Naive thymus-derived CD4-positive, alpha-beta T cell (primary cell): ENCODE results near the gene ANO3. TPM values are rescaled to one million over a fixed set of nuclear protein-coding genes. Genes with fewer than 3 reads are reported as not detected.
"Not testable (repeated sequence)": the region's sequence is repeated elsewhere in the genome, so short reads cannot be mapped to it uniquely, and the experiment has no call there.

ENCODE experiments used
- ATAC-seq: fragments of 150-1000 bp; cut with Tn5 transposase; 2 replicates; pipeline ENCODE4 v1.10.0; 2021; ENCODE audit warnings: mild to moderate bottlenecking, moderate library complexity
- CTCF ChIA-PET: fragments of 350-600 bp; sonication (Branson Sonifier 250); formaldehyde crosslinking; loops from one replicate; lab custom pipeline; 2021; ENCODE audit warnings: antibody characterized with exemption; lab: Charles Lee
- POLR2A ChIA-PET: fragments of 350-600 bp; sonication (Branson Sonifier 250); formaldehyde crosslinking; loops from one replicate; lab custom pipeline; 2021; ENCODE audit warnings: antibody characterized with exemption, inconsistent platforms; lab: Charles Lee
- DNase-seq, 9 donors: peaks; one replicate each; pipeline versions ENCODE4 v3.0.0 to v3.0.0-alpha.2; 2020 to 2022; ENCODE audit warnings: mixed read lengths in 1 of 9
- H3K27ac ChIP-seq: one replicate; pipeline ENCODE4 v1.7.0; 2013; ENCODE audit warnings: mild to moderate bottlenecking, low read depth, low read length, moderate library complexity
- H3K27me3 ChIP-seq, 2 donors: one replicate each; pipeline ENCODE4 v1.7.0; 2013; ENCODE audit warnings: low read length in 2 of 2, mild to moderate bottlenecking in 2 of 2, moderate library complexity in 2 of 2; ENCODE audit not compliant: control insufficient read depth in 2 of 2, insufficient read depth in 2 of 2
- H3K36me3 ChIP-seq, 3 experiments: 1 replicate in 2 of 3; 2 replicates in 1 of 3; pipeline ENCODE4 v1.7.0; 2013; ENCODE audit warnings: low read length in 3 of 3, mild to moderate bottlenecking in 3 of 3, moderate library complexity in 1 of 3; ENCODE audit not compliant: insufficient read depth in 3 of 3, control insufficient read depth in 2 of 3
- H3K4me1 ChIP-seq, 2 donors: one replicate each; pipeline ENCODE4 v1.7.0; 2013; ENCODE audit warnings: low read length in 2 of 2, mild to moderate bottlenecking in 2 of 2, moderate library complexity in 1 of 2; ENCODE audit not compliant: control insufficient read depth in 2 of 2, insufficient read depth in 2 of 2
- H3K4me3 ChIP-seq: 2 replicates; pipeline ENCODE4 v1.7.0; 2013; ENCODE audit warnings: mild to moderate bottlenecking, low read length
- H3K9me3 ChIP-seq, 3 experiments: 1 replicate in 2 of 3; 2 replicates in 1 of 3; pipeline ENCODE4 v1.7.0; 2013; ENCODE audit warnings: low read length in 3 of 3; ENCODE audit not compliant: control insufficient read depth in 2 of 3
- H3K27ac Mint-ChIP-seq, 9 donors: one replicate each; pipeline ENCODE4 v1.8.0; 2020 to 2022; ENCODE audit warnings: mixed read lengths in 9 of 9, mild to moderate bottlenecking in 8 of 9, moderate library complexity in 5 of 9, inconsistent platforms in 2 of 9
- H3K27me3 Mint-ChIP-seq, 5 donors: one replicate each; pipeline ENCODE4 v1.8.0; 2021 to 2022; ENCODE audit warnings: mixed read lengths in 5 of 5, mild to moderate bottlenecking in 1 of 5
- H3K36me3 Mint-ChIP-seq, 5 donors: one replicate each; pipeline ENCODE4 v1.8.0; 2020 to 2022; ENCODE audit warnings: mixed read lengths in 5 of 5, mild to moderate bottlenecking in 3 of 5, inconsistent platforms in 1 of 5
- H3K4me1 Mint-ChIP-seq, 7 donors: one replicate each; pipeline ENCODE4 v1.8.0; 2020 to 2022; ENCODE audit warnings: mixed read lengths in 7 of 7, mild to moderate bottlenecking in 3 of 7, inconsistent platforms in 1 of 7
- H3K4me3 Mint-ChIP-seq, 10 donors: one replicate each; pipeline ENCODE4 v1.8.0; 2020 to 2022; ENCODE audit warnings: mild to moderate bottlenecking in 10 of 10, mixed read lengths in 10 of 10, moderate library complexity in 6 of 10, inconsistent platforms in 2 of 10
- H3K9me3 Mint-ChIP-seq, 11 donors: one replicate each; pipeline ENCODE4 v1.8.0; 2020 to 2022; ENCODE audit warnings: mixed read lengths in 11 of 11, mild to moderate bottlenecking in 4 of 11, inconsistent platforms in 1 of 11, moderate library complexity in 1 of 11
- intact Hi-C, 2 donors: fragments of 100-400 bp; cut with micrococcal nuclease; formaldehyde crosslinking; loops; one replicate each; pipeline ENCODE4 v1.15.1; 2023
- polyA plus RNA-seq, 2 donors: library from polyadenylated mRNA; unstranded; fragments of 300-500 nt; fragmentation: Illumina TruSeq; gene quantifications; one replicate each; pipeline ENCODE4 v1.2.3, GENCODE V29; 2021
- total RNA-seq, 6 experiments: library from RNA in 5 of 6; stranded (reverse) in 5 of 6; gene quantifications; 1 replicate in 5 of 6; 2 replicates in 1 of 6; pipeline ENCODE4 v1.2.3 and lab custom pipeline; 2021 to 2026

ANO3 gene
- total and polyA plus RNA-seq, 7 experiments from 2014 or later: not detected

- Histone ChIP-seq H3K27ac (no peak overlapping the region), H3K4me3 (no peak overlapping the region), H3K27me3 (no peaks in the 10 kb centered on the region), H3K9me3 (no peaks in the 10 kb centered on the region), H3K4me1 (no peaks in the 10 kb centered on the region), H3K36me3 (no peaks in the 10 kb centered on the region)
- Mint-ChIP-seq H3K27me3 (no peaks in the 10 kb centered on the region), H3K27ac (no peak overlapping the region), H3K36me3 (no peaks in the 10 kb centered on the region), H3K4me1 (no peaks in the 10 kb centered on the region), H3K9me3 (peaks cover 0 to 11% (median 0%) of the 10 kb centered on the region in 11 donors), H3K4me3 (no peak overlapping the region)
- DNase-seq: no peak
- ATAC-seq: no peak
- ChIA-PET CTCF (no interaction called here), POLR2A (no interaction called here)
- intact Hi-C loops: no loop called here
Measured at GRCh38 chr11:26622181-26622580, 290.3 kb downstream of the ANO3 start.

GRCh38 chr11:26623076-26623659 lies 291.2 kb downstream of the ANO3 start:
- no peaks in the 10 kb centered on the region for H3K27me3 ChIP-seq
- H3K9me3 ChIP-seq: no peaks in the 10 kb centered on the region
- Mint-ChIP-seq H3K36me3 (no peaks in the 10 kb centered on the region), H3K4me1 (no peaks in the 10 kb centered on the region), H3K27ac (no peak overlapping the region), H3K9me3 (peaks cover 0 to 10% (median 0%) of the 10 kb centered on the region in 11 donors), H3K27me3 (no peaks in the 10 kb centered on the region), H3K4me3 (no peak overlapping the region)
- POLR2A ChIA-PET: no interaction called here
- DNase-seq (no peak), ATAC-seq (no peak)
- H3K4me3 ChIP-seq: no peak overlapping the region
- intact Hi-C loops: no loop called here
- H3K36me3 ChIP-seq: no peaks in the 10 kb centered on the region
- CTCF ChIA-PET: no interaction called here
- H3K27ac ChIP-seq: no peak overlapping the region
- H3K4me1 ChIP-seq: no peaks in the 10 kb centered on the region

GRCh38 chr11:26626346-26626745 lies 294.4 kb downstream of the ANO3 start:
- Mint-ChIP-seq H3K36me3 (no peaks in the 10 kb centered on the region), H3K4me3 (no peak overlapping the region), H3K27ac (no peak overlapping the region), H3K4me1 (no peaks in the 10 kb centered on the region), H3K27me3 (no peaks in the 10 kb centered on the region), H3K9me3 (peaks cover 0 to 10% (median 0%) of the 10 kb centered on the region in 11 donors)
- no peak overlapping the region for H3K4me3 ChIP-seq
- ATAC-seq: no peak
- DNase-seq: no peak
- CTCF ChIA-PET: interaction anchor here (0.7 kb wide), 1 partner anchor 554 kb away, joined by 3 read pairs; no protein-coding TSS in a partner anchor
- no peak overlapping the region for H3K27ac ChIP-seq
- no peaks in the 10 kb centered on the region for H3K9me3 ChIP-seq
- no peaks in the 10 kb centered on the region for H3K27me3 ChIP-seq
- H3K4me1 ChIP-seq: no peaks in the 10 kb centered on the region
- intact Hi-C loops: no loop called here
- POLR2A ChIA-PET: no interaction called here
- H3K36me3 ChIP-seq: no peaks in the 10 kb centered on the region

GRCh38 chr11:26632691-26633159 lies 300.8 kb downstream of the ANO3 start:
- H3K27ac ChIP-seq: no peak overlapping the region
- no peak for DNase-seq
- no peak for ATAC-seq
- no peaks in the 10 kb centered on the region for H3K4me1 ChIP-seq
- H3K9me3 ChIP-seq: no peaks in the 10 kb centered on the region
- H3K4me1 Mint-ChIP-seq: no peaks in the 10 kb centered on the region
- H3K4me3 ChIP-seq: no peak overlapping the region
- peaks cover 0 to 10% (median 1%) of the 10 kb centered on the region in 11 donors for H3K9me3 Mint-ChIP-seq
- no peak overlapping the region for H3K4me3 Mint-ChIP-seq
- H3K27ac Mint-ChIP-seq: no peak overlapping the region
- no peaks in the 10 kb centered on the region for H3K36me3 Mint-ChIP-seq
- intact Hi-C loops: no loop called here
- POLR2A ChIA-PET: no interaction called here
- CTCF ChIA-PET: no interaction called here
- no peaks in the 10 kb centered on the region for H3K36me3 ChIP-seq
- H3K27me3 Mint-ChIP-seq: no peaks in the 10 kb centered on the region
- H3K27me3 ChIP-seq: no peaks in the 10 kb centered on the region

- H3K27me3 ChIP-seq, H3K27ac ChIP-seq, DNase-seq, POLR2A ChIA-PET, H3K4me3 Mint-ChIP-seq, intact Hi-C loops, H3K36me3 Mint-ChIP-seq, H3K27ac Mint-ChIP-seq, ATAC-seq, H3K4me1 Mint-ChIP-seq, H3K4me1 ChIP-seq, H3K27me3 Mint-ChIP-seq, H3K36me3 ChIP-seq, H3K9me3 ChIP-seq, CTCF ChIA-PET, H3K4me3 ChIP-seq: not testable (repeated sequence)
- peaks cover 0 to 12% (median 3%) of the 10 kb centered on the region in 11 donors for H3K9me3 Mint-ChIP-seq
Measured at GRCh38 chr11:26643314-26643713, 311.4 kb downstream of the ANO3 start.

GRCh38 chr11:26649884-26650283 lies 318.0 kb downstream of the ANO3 start:
- intact Hi-C loops: loop anchor here in 1 of 2 donors (2.0 kb wide), 1 partner anchor 365 kb away; no protein-coding TSS in a partner anchor
- H3K9me3 Mint-ChIP-seq: peaks cover 0 to 5% (median 0%) of the 10 kb centered on the region in 11 donors
- H3K27me3 ChIP-seq: no peaks in the 10 kb centered on the region
- H3K36me3 Mint-ChIP-seq: no peaks in the 10 kb centered on the region
- DNase-seq (peak in 1 of 9 donors; percentile 21), ATAC-seq (no peak)
- no peaks in the 10 kb centered on the region for H3K9me3 ChIP-seq
- no peaks in the 10 kb centered on the region for H3K4me1 Mint-ChIP-seq
- no peak overlapping the region for H3K27ac ChIP-seq
- H3K27ac Mint-ChIP-seq: no peak overlapping the region
- ChIA-PET CTCF (no interaction called here), POLR2A (no interaction called here)
- H3K36me3 ChIP-seq: no peaks in the 10 kb centered on the region
- H3K4me3 Mint-ChIP-seq: no peak overlapping the region
- H3K27me3 Mint-ChIP-seq: no peaks in the 10 kb centered on the region
- no peak overlapping the region for H3K4me3 ChIP-seq
- no peaks in the 10 kb centered on the region for H3K4me1 ChIP-seq

GRCh38 chr11:26651916-26652315 lies 320.0 kb downstream of the ANO3 start:
- no peak overlapping the region for H3K4me3 Mint-ChIP-seq
- Histone ChIP-seq H3K27me3 (no peaks in the 10 kb centered on the region), H3K27ac (no peak overlapping the region), H3K9me3 (no peaks in the 10 kb centered on the region), H3K36me3 (no peaks in the 10 kb centered on the region), H3K4me3 (no peak overlapping the region), H3K4me1 (no peaks in the 10 kb centered on the region)
- H3K27ac Mint-ChIP-seq: no peak overlapping the region
- no peaks in the 10 kb centered on the region for H3K27me3 Mint-ChIP-seq
- no peak for DNase-seq
- no peaks in the 10 kb centered on the region for H3K36me3 Mint-ChIP-seq
- ChIA-PET POLR2A (no interaction called here), CTCF (no interaction called here)
- peaks cover 0 to 5% (median 0%) of the 10 kb centered on the region in 11 donors for H3K9me3 Mint-ChIP-seq
- H3K4me1 Mint-ChIP-seq: no peaks in the 10 kb centered on the region
- no peak for ATAC-seq
- intact Hi-C loops: no loop called here
